HCT116 (cell line): ENCODE measurements around the gene TMEM61. TPM values are rescaled to one million over a fixed set of nuclear protein-coding genes. Genes with fewer than 3 reads are reported as not detected.
A peak's percentile ranks its signal among the peaks of the same experiment; 100 is the strongest.

Source experiments
- ATAC-seq: fragments of 200-7000 bp; cut with Tn5 transposase; 2 replicates; pipeline ENCODE4 v1.9.1; 2020; ENCODE audit warnings: mild to moderate bottlenecking, moderate library complexity
- BruUV-seq: library from RNA; stranded (reverse); fragments of 400-500 nt; replicated peaks from 2 replicates; lab custom pipeline; 2021; lab: Mats Ljungman, UMichigan
- CTCF ChIA-PET: fragments of 300-600 bp; sonication (Branson Sonifier 250); formaldehyde crosslinking; loops from one replicate; lab custom pipeline; 2021; ENCODE audit warnings: antibody characterized with exemption; lab: Charles Lee
- POLR2A ChIA-PET: fragments of 300-600, 350-600 bp; sonication (Branson Sonifier 250); formaldehyde crosslinking; loops from one replicate; lab custom pipeline; 2021; ENCODE audit warnings: antibody characterized with exemption; lab: Charles Lee
- RAD21 ChIA-PET, 2 experiments: fragments of 300-600 bp; sonication (Branson Sonifier 250); formaldehyde crosslinking; loops; one replicate each; lab custom pipeline; 2023; ENCODE audit warnings: low total read pairs in 2 of 2; ENCODE audit not compliant: uncharacterized antibody in 2 of 2, unreplicated experiment in 2 of 2, low non-redundant PET in 1 of 2; lab: Charles Lee
- DNase-seq: peaks from one replicate; pipeline ENCODE4 v3.0.0-alpha.2; 2010; ENCODE audit warnings: low read depth, low spot score
- H2AFZ ChIP-seq: fragments of 200-600 bp; shearing (Covaris generic), sonication (generic); 2 replicates; pipeline ENCODE4 v1.6.1; 2017; ENCODE audit warnings: low read depth, mixed run types, mixed read lengths, antibody characterized with exemption, low read length; ENCODE audit not compliant: poor library complexity, severe bottlenecking
- H3K27ac ChIP-seq: 2 replicates; pipeline ENCODE4 v1.5.1; 2012; ENCODE audit warnings: low read depth, low read length
- H3K27me3 ChIP-seq: fragments of 200-600 bp; sonication (generic); 2 replicates; pipeline ENCODE4 v1.6.1; 2016; ENCODE audit warnings: mixed run types, low read length, mixed read lengths; ENCODE audit not compliant: insufficient read depth
- H3K36me3 ChIP-seq, 2 experiments: fragments of 200-500 bp in 1 of 2; fragments of 200-600 bp in 1 of 2; sonication (Bioruptor generic) in 1 of 2; sonication (generic) in 1 of 2; 2 replicates each; pipeline versions ENCODE4 v1.5.1 to v1.6.1; 2014 to 2016; ENCODE audit warnings: low read length in 2 of 2, inconsistent platforms in 1 of 2, mixed read lengths in 1 of 2, mixed run types in 1 of 2; ENCODE audit not compliant: insufficient read depth in 2 of 2, control insufficient read depth in 1 of 2
- H3K4me1 ChIP-seq, 2 experiments: fragments of 200-600 bp in 1 of 2; sonication (generic) in 1 of 2; 2 replicates each; pipeline versions ENCODE4 v1.5.1 to v1.6.1; 2012 to 2017; ENCODE audit warnings: low read length in 2 of 2, inconsistent platforms in 1 of 2, mild to moderate bottlenecking in 1 of 2, mixed read lengths in 1 of 2, mixed run types in 1 of 2, moderate library complexity in 1 of 2; ENCODE audit not compliant: insufficient read depth in 2 of 2, control insufficient read depth in 1 of 2
- H3K4me2 ChIP-seq: fragments of 200-600 bp; sonication (generic); 2 replicates; pipeline ENCODE4 v1.6.1; 2017; ENCODE audit warnings: mixed run types, low read length, mixed read lengths
- H3K4me3 ChIP-seq, 2 experiments: fragments of 200-600 bp in 1 of 2; sonication (generic) in 1 of 2; replicated peaks in 1 of 2; 2 replicates each; pipeline ENCODE4 v1.5.1; 2011 to 2016; ENCODE audit warnings: low read length in 2 of 2, control low read depth in 1 of 2, low read depth in 1 of 2, mild to moderate bottlenecking in 1 of 2, mixed read lengths in 1 of 2, mixed run types in 1 of 2
- H3K79me2 ChIP-seq: fragments of 200-600 bp; sonication (generic); 2 replicates; pipeline ENCODE4 v1.6.1; 2017; ENCODE audit warnings: mild to moderate bottlenecking, mixed run types, low read length, moderate library complexity, mixed read lengths; ENCODE audit not compliant: insufficient read depth
- H3K9ac ChIP-seq: fragments of 200-600 bp; sonication (generic); 2 replicates; pipeline ENCODE4 v1.6.1; 2016; ENCODE audit warnings: low read length, mixed read lengths
- H3K9me2 ChIP-seq: fragments of 200-600 bp; sonication (generic), shearing (Covaris generic); 2 replicates; pipeline ENCODE4 v1.6.1; 2017; ENCODE audit warnings: mixed run types, mild to moderate bottlenecking, moderate library complexity; ENCODE audit not compliant: insufficient read depth
- H3K9me3 ChIP-seq, 2 experiments: fragments of 200-500 bp in 1 of 2; fragments of 200-600 bp in 1 of 2; sonication (Bioruptor generic) in 1 of 2; sonication (generic) in 1 of 2; 2 replicates each; pipeline ENCODE4 v1.6.1; 2014 to 2017; ENCODE audit warnings: low read length in 2 of 2, mixed read lengths in 2 of 2, inconsistent platforms in 1 of 2, low read depth in 1 of 2, mild to moderate bottlenecking in 1 of 2, mixed run types in 1 of 2, moderate library complexity in 1 of 2; ENCODE audit not compliant: control insufficient read depth in 1 of 2, insufficient read depth in 1 of 2
- H4K20me1 ChIP-seq: fragments of 200-600 bp; sonication (generic), shearing (Covaris generic); 2 replicates; pipeline ENCODE4 v1.6.1; 2017; ENCODE audit warnings: mixed run types, mild to moderate bottlenecking, moderate library complexity; ENCODE audit not compliant: insufficient read depth
- ATF3 ChIP-seq: IDR thresholded peaks from 2 replicates; pipeline ENCODE4 v1.6.1; 2012
- CBX3 ChIP-seq: IDR thresholded peaks from 2 replicates; pipeline ENCODE4 v1.6.1; 2012; ENCODE audit warnings: low read depth
- CEBPB ChIP-seq: IDR thresholded peaks from 2 replicates; pipeline ENCODE4 v1.6.1; 2012; ENCODE audit warnings: low read depth
- EGR1 ChIP-seq: IDR thresholded peaks from 2 replicates; pipeline ENCODE4 v1.6.1; 2012; ENCODE audit warnings: low read depth
- ELF1 ChIP-seq: IDR thresholded peaks from 2 replicates; pipeline ENCODE4 v1.6.1; 2012; ENCODE audit warnings: low read depth, borderline replicate concordance
- EZH2phosphoT487 ChIP-seq: fragments of 200-600 bp; IDR thresholded peaks from 2 replicates; pipeline ENCODE4 v1.6.1; 2018; ENCODE audit warnings: antibody characterized with exemption, borderline replicate concordance
- FOSL1 ChIP-seq: IDR thresholded peaks from 2 replicates; pipeline ENCODE4 v1.6.1; 2012; ENCODE audit warnings: low read depth
- JUND ChIP-seq: IDR thresholded peaks from 2 replicates; pipeline ENCODE4 v1.6.1; 2012
- MAX ChIP-seq: IDR thresholded peaks from 2 replicates; pipeline ENCODE4 v1.6.1; 2012
- POLR2A ChIP-seq: IDR thresholded peaks from 2 replicates; pipeline ENCODE4 v1.7.0; 2011; ENCODE audit warnings: borderline replicate concordance; ENCODE audit not compliant: insufficient read depth, insufficient read length; ENCODE audit errors: extremely low read depth
- POLR2AphosphoS5 ChIP-seq: IDR thresholded peaks from 2 replicates; pipeline ENCODE4 v1.6.1; 2011; ENCODE audit warnings: mild to moderate bottlenecking, low read depth, low read length, moderate library complexity
- RAD21 ChIP-seq: IDR thresholded peaks from 2 replicates; pipeline ENCODE4 v1.6.1; 2012; ENCODE audit warnings: low read depth, mild to moderate bottlenecking
- SP1 ChIP-seq: IDR thresholded peaks from 2 replicates; pipeline ENCODE4 v1.6.1; 2012; ENCODE audit warnings: low read depth
- SRF ChIP-seq: IDR thresholded peaks from 2 replicates; pipeline ENCODE4 v1.6.1; 2012; ENCODE audit warnings: low read depth
- TCF7L2 ChIP-seq: IDR thresholded peaks from 2 replicates; pipeline ENCODE4 v1.7.0; 2011; ENCODE audit warnings: borderline replicate concordance, inconsistent platforms; ENCODE audit not compliant: insufficient read depth, insufficient read length; ENCODE audit errors: extremely low read depth
- YY1 ChIP-seq: IDR thresholded peaks from 2 replicates; pipeline ENCODE4 v1.6.1; 2011; ENCODE audit warnings: low read length, low read depth, moderate library complexity, mild to moderate bottlenecking; ENCODE audit not compliant: insufficient replicate concordance; ENCODE audit errors: extremely low read depth
- ZBTB33 ChIP-seq: IDR thresholded peaks from 2 replicates; pipeline ENCODE4 v1.6.1; 2011; ENCODE audit warnings: mild to moderate bottlenecking, low read length, moderate library complexity; ENCODE audit not compliant: insufficient replicate concordance; ENCODE audit errors: extremely low read depth
- ZFX ChIP-seq: fragments of 450-650 bp; IDR thresholded peaks from 2 replicates; pipeline ENCODE4 v1.6.1; 2017
- ZNF274 ChIP-seq: fragments of 200-500 bp; sonication (Bioruptor generic); IDR thresholded peaks from 2 replicates; pipeline ENCODE4 v1.6.1; 2014; ENCODE audit warnings: mild to moderate bottlenecking, low read depth, low read length, inconsistent platforms
- intact Hi-C: fragments of 100-400 bp; cut with micrococcal nuclease; formaldehyde crosslinking; loops from 2 replicates; pipeline ENCODE4 v1.10.0; 2022
- total RNA-seq: library from RNA; stranded (reverse); gene quantifications from one replicate; pipeline ENCODE4 v1.2.1, GENCODE V29; 2021; ENCODE audit not compliant: unreplicated experiment
- TF ChIP-seq, protein P1 (sequence below), 3 experiments: fragments of 200-600 bp in 1 of 3; sonication (generic) in 1 of 3; IDR thresholded peaks in 2 of 3; conservative IDR thresholded peaks in 1 of 3; 2 replicates each; pipeline ENCODE4 v1.5.1; 2012 to 2017; ENCODE audit warnings: low read depth in 2 of 3, low read length in 2 of 3, antibody characterized with exemption in 1 of 3, borderline replicate concordance in 1 of 3, control low read depth in 1 of 3, mild to moderate bottlenecking in 1 of 3, mixed read lengths in 1 of 3, mixed run types in 1 of 3, moderate library complexity in 1 of 3; ENCODE audit not compliant: insufficient read depth in 1 of 3

The TMEM61 gene
- total RNA-seq, 1 experiment from 2014 or later: 4.4 TPM

DNA sequence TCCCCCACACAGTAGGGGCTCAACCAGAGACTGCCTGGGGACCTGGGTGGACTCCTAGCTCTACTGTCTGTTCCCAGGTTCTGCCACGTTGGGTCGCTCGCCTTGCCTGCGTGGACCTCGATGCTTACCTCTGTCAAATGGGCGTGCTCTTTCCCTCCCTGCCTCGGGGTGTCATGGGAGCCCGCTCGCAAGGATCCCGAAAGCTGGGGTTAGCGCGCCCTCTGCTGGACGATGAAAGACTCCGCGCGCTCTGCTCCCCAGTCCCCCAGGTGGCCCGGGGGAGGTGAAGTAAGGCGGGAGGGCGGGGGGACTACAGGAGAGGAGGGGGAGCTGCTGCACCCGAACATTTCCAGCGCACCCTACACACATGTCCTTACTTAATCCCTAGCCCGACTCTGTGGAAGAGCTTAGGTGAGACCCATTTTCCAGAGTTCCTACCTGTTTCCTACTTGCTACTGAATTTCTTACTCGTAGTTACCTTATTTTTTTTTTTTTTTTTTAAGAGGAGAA is 16.0 kb downstream of the TMEM61 start:
- H3K27ac ChIP-seq: no peak overlapping the region
- peak overlapping the region; percentile 38 for H3K4me2 ChIP-seq
- no peaks in the 10 kb centered on the region for H3K79me2 ChIP-seq
- H3K9me3 ChIP-seq: no peaks in the 10 kb centered on the region
- POLR2A ChIA-PET: no interaction called here
- peaks cover 0 to 8% of the 10 kb centered on the region in 2 experiments; a peak in 1 of 4 replicates for H3K4me1 ChIP-seq
- no peaks in the 10 kb centered on the region for H4K20me1 ChIP-seq
- peak; percentile 58 for DNase-seq
- peak overlapping the region; percentile 89 for H2AFZ ChIP-seq
- RAD21 ChIA-PET: interaction anchor here (1.3 to 2.9 kb wide), 6 partner anchors 26 to 51 kb away, joined by 3 to 25 read pairs (median 9); no protein-coding TSS in a partner anchor
- CTCF ChIA-PET: interaction anchor here (0.8 to 5.8 kb wide), 8 partner anchors 9 to 53 kb away, joined by 3 to 85 read pairs (median 4); no protein-coding TSS in a partner anchor
- H3K4me3 ChIP-seq: no peak overlapping the region
- no peaks in the 10 kb centered on the region for H3K36me3 ChIP-seq
- ATAC-seq: peak; percentile 98
- no TSS peak for BruUV-seq
- no peaks in the 10 kb centered on the region for H3K9me2 ChIP-seq
- intact Hi-C loops: loop anchor here (1.0 kb wide), 3 partner anchors 46 to 324 kb away; no protein-coding TSS in a partner anchor
- H3K27me3 ChIP-seq: no peaks in the 10 kb centered on the region
- H3K9ac ChIP-seq: no peak overlapping the region
- no peak for TF ChIP-seq ZNF274
- TF ChIP-seq JUND: no peak
- TF ChIP-seq SP1: no peak
- TF ChIP-seq RAD21: peak; percentile 99
- TF ChIP-seq CEBPB: no peak
- TF ChIP-seq POLR2AphosphoS5: no peak
- no peak for TF ChIP-seq SRF
- TF ChIP-seq YY1: no peak
- TF ChIP-seq MAX: peak; percentile 86
- no peak for TF ChIP-seq ELF1
- TF ChIP-seq EZH2phosphoT487: no peak
- peak; percentile 92 for TF ChIP-seq CBX3
- TF ChIP-seq ZFX: no peak
- no peak for TF ChIP-seq FOSL1
- TF ChIP-seq EGR1: no peak
- TF ChIP-seq ZBTB33: no peak
- TF ChIP-seq, protein P1, sequence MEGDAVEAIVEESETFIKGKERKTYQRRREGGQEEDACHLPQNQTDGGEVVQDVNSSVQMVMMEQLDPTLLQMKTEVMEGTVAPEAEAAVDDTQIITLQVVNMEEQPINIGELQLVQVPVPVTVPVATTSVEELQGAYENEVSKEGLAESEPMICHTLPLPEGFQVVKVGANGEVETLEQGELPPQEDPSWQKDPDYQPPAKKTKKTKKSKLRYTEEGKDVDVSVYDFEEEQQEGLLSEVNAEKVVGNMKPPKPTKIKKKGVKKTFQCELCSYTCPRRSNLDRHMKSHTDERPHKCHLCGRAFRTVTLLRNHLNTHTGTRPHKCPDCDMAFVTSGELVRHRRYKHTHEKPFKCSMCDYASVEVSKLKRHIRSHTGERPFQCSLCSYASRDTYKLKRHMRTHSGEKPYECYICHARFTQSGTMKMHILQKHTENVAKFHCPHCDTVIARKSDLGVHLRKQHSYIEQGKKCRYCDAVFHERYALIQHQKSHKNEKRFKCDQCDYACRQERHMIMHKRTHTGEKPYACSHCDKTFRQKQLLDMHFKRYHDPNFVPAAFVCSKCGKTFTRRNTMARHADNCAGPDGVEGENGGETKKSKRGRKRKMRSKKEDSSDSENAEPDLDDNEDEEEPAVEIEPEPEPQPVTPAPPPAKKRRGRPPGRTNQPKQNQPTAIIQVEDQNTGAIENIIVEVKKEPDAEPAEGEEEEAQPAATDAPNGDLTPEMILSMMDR (IDR thresholded peaks at IDR 0.05 in 2 of 3, conservative IDR thresholded peaks at IDR 0.05 in 1 of 3; ENCODE audit: borderline replicate concordance in 1 of 3, insufficient read depth in 1 of 3, low read depth in 2 of 3, low read length in 2 of 3): peak; percentile 77 to 97 (median 88)
- no peak for TF ChIP-seq ATF3
- no peak for TF ChIP-seq TCF7L2
- TF ChIP-seq POLR2A: no peak
